ENCODE measurements around the gene BCS1L.
A peak's percentile ranks its signal among the peaks of the same experiment; 100 is the strongest.

The BCS1L gene

DNA sequence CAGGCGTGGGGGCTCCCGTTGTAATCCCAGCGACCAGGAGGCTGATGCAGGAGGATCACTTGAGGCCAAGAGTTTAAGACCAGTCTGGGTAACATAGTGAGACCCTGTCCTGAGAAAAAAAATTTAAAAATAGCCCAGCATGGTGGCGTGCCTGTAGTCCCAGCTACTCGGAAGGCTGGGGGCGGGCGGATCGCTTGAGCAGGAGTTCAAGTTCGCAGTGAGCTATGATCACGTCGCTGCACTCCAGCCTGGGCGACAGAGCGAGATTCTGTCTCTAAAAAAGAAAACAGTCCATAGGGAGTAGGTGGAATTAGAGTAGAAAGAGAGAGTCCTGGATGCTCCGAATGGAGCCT, 50.8 kb downstream of the BCS1L start:
- Histone ChIP-seq H3K36me3 (ENCODE audit: control insufficient read depth, insufficient read depth, low read length) (no peaks in the 10 kb centered on the region), H3K27ac (no peak overlapping the region), H3K4me3 (ENCODE audit: low read depth, low read length) (peak overlapping the region; percentile 81), H3K4me2 (ENCODE audit: low read length) (peak overlapping the region; percentile 70), H2AFZ (peak overlapping the region; percentile 94), H3K27me3 (ENCODE audit: control insufficient read depth, insufficient read depth, low read length) (no peaks in the 10 kb centered on the region), H3K79me2 (peaks cover 10% of the 10 kb centered on the region), H3K9ac (no peak overlapping the region), H3K4me1 (no peaks in the 10 kb centered on the region), H3K9me3 (ENCODE audit: control insufficient read depth, low read length) (no peaks in the 10 kb centered on the region)
- TF ChIP-seq, protein P1, sequence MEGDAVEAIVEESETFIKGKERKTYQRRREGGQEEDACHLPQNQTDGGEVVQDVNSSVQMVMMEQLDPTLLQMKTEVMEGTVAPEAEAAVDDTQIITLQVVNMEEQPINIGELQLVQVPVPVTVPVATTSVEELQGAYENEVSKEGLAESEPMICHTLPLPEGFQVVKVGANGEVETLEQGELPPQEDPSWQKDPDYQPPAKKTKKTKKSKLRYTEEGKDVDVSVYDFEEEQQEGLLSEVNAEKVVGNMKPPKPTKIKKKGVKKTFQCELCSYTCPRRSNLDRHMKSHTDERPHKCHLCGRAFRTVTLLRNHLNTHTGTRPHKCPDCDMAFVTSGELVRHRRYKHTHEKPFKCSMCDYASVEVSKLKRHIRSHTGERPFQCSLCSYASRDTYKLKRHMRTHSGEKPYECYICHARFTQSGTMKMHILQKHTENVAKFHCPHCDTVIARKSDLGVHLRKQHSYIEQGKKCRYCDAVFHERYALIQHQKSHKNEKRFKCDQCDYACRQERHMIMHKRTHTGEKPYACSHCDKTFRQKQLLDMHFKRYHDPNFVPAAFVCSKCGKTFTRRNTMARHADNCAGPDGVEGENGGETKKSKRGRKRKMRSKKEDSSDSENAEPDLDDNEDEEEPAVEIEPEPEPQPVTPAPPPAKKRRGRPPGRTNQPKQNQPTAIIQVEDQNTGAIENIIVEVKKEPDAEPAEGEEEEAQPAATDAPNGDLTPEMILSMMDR (IDR thresholded peaks at IDR 0.05), result no peak

DNA sequence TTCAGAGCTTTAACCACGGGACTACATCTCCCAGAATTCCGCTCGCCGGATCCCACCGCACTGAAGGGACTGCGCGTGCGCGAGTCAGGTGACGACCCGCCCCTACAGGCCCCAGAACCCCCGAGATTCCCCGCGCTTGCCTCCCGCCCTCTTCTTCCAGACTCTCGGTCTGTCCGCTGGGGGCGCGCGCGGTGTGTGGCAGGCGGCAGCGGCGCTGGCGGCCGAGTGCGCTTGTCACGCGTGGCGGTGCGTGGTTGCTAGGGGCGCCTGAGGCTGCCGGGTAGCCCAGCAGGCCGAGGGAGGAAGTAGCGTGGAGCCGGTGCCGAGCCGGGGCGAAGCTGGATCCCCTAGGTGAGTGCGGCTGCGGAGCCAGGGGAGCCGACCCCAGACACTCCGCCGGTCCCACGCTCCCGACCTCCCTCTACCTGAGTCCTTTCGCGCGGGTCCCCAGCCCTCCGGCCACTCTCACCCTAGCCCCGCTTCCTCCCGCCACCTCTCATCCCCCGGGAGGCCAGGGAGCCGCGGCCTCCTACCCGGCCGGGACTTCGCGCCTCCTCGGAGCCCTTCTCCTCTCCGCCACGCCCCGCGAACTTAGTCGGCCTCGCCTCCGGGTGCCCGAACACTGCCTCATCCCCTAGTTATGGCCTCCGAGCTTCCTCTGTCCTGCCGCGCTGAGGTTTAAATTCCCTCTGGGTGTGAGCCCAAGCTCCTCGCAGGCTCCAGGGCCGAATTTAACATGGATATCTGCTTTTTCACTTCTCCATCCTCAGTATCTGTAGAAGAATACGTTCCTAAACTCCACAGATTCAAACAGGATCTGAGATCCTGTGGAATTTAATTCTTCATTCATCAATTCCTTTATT, 51.4 kb downstream of the BCS1L start, which contains the start of gene TTLL4:
Gene TTLL4, plus strand, starts transcription at position 149 of the 863 bp plus-strand sequence. CDS start 26,842 bp downstream, outside the sequence.
- H3K9ac ChIP-seq, result peak within 1 kb of the TSS; percentile 42
- H3K9me3 ChIP-seq (ENCODE audit: control insufficient read depth, low read length), result no peaks in the 10 kb centered on the region

DNA sequence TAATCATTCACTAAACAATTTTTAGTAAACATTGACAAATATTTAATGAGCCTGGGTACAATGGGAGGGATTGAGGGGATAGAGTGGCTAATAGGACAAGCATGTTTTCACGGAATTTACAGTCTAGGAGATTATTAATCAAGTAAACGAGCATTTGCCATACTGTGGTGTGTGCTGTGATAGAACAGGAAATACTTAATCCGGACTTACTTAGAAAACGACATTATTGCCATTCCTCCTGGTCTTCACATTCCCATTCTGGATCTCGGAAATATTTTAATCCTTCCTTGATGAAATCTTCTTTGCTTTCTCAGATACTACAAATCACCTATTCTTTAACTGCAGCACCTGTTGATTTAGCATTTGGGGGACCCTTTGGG, 52.1 kb downstream of the BCS1L start:
- H3K9ac ChIP-seq, result no peak overlapping the region
- TF ChIP-seq, protein P1 (IDR thresholded peaks at IDR 0.05), result no peak
- H3K9me3 ChIP-seq (ENCODE audit: control insufficient read depth, low read length), result no peaks in the 10 kb centered on the region

More for the DNA sequence above, 51.4 kb downstream of the BCS1L start, which contains the start of gene TTLL4:
- peaks cover 11% of the 10 kb centered on the region for H3K79me2 ChIP-seq
- H3K27ac ChIP-seq, result peak within 1 kb of the TSS; percentile 62
- H2AFZ ChIP-seq, result peak within 1 kb of the TSS; percentile 94
- no peaks in the 10 kb centered on the region for H3K36me3 ChIP-seq (ENCODE audit: control insufficient read depth, insufficient read depth, low read length)
- no peaks in the 10 kb centered on the region for H3K27me3 ChIP-seq (ENCODE audit: control insufficient read depth, insufficient read depth, low read length)
- no peaks in the 10 kb centered on the region for H3K4me1 ChIP-seq
- H3K4me3 ChIP-seq (ENCODE audit: low read depth, low read length), result peak within 1 kb of the TSS; percentile 81
- H3K4me2 ChIP-seq (ENCODE audit: low read length), result peak within 1 kb of the TSS; percentile 70
- TF ChIP-seq, protein P1 (IDR thresholded peaks at IDR 0.05), result peak; percentile 97

More for the DNA sequence above, 52.1 kb downstream of the BCS1L start:
- peak overlapping the region; percentile 94 for H2AFZ ChIP-seq
- H3K27ac ChIP-seq, result peak overlapping the region; percentile 62
- peak overlapping the region; percentile 81 for H3K4me3 ChIP-seq (ENCODE audit: low read depth, low read length)
- no peaks in the 10 kb centered on the region for H3K36me3 ChIP-seq (ENCODE audit: control insufficient read depth, insufficient read depth, low read length)
- H3K4me2 ChIP-seq (ENCODE audit: low read length), result peak overlapping the region; percentile 70
- no peaks in the 10 kb centered on the region for H3K27me3 ChIP-seq (ENCODE audit: control insufficient read depth, insufficient read depth, low read length)
- H3K79me2 ChIP-seq, result peaks cover 11% of the 10 kb centered on the region
- H3K4me1 ChIP-seq, result no peaks in the 10 kb centered on the region
